22Rv1 (cell line): ENCODE data around the gene APBB2.
"Not testable (repeated sequence)": the region's sequence is repeated elsewhere in the genome, so short reads cannot be mapped to it uniquely, and the experiment has no call there.

ENCODE experiments used
- H3K27ac ChIP-seq: fragments of 450-650 bp; 2 replicates; pipeline ENCODE4 v1.5.1; 2017
- ZFX ChIP-seq: fragments of 450-650 bp; IDR thresholded peaks from 2 replicates; pipeline ENCODE4 v1.6.1; 2017; ENCODE audit warnings: antibody characterized with exemption, borderline replicate concordance
- TF ChIP-seq, protein P1 (sequence below): fragments of 450-650 bp; IDR thresholded peaks from 2 replicates; pipeline ENCODE4 v1.5.1; 2017; ENCODE audit warnings: mild to moderate bottlenecking

APBB2 gene

GRCh38 chr4:40909363-40909876 is 304.9 kb downstream of the APBB2 start:
- no peak for TF ChIP-seq ZFX
- TF ChIP-seq, protein P1, sequence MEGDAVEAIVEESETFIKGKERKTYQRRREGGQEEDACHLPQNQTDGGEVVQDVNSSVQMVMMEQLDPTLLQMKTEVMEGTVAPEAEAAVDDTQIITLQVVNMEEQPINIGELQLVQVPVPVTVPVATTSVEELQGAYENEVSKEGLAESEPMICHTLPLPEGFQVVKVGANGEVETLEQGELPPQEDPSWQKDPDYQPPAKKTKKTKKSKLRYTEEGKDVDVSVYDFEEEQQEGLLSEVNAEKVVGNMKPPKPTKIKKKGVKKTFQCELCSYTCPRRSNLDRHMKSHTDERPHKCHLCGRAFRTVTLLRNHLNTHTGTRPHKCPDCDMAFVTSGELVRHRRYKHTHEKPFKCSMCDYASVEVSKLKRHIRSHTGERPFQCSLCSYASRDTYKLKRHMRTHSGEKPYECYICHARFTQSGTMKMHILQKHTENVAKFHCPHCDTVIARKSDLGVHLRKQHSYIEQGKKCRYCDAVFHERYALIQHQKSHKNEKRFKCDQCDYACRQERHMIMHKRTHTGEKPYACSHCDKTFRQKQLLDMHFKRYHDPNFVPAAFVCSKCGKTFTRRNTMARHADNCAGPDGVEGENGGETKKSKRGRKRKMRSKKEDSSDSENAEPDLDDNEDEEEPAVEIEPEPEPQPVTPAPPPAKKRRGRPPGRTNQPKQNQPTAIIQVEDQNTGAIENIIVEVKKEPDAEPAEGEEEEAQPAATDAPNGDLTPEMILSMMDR, result no peak
- H3K27ac ChIP-seq, result no peak overlapping the region

DNA sequence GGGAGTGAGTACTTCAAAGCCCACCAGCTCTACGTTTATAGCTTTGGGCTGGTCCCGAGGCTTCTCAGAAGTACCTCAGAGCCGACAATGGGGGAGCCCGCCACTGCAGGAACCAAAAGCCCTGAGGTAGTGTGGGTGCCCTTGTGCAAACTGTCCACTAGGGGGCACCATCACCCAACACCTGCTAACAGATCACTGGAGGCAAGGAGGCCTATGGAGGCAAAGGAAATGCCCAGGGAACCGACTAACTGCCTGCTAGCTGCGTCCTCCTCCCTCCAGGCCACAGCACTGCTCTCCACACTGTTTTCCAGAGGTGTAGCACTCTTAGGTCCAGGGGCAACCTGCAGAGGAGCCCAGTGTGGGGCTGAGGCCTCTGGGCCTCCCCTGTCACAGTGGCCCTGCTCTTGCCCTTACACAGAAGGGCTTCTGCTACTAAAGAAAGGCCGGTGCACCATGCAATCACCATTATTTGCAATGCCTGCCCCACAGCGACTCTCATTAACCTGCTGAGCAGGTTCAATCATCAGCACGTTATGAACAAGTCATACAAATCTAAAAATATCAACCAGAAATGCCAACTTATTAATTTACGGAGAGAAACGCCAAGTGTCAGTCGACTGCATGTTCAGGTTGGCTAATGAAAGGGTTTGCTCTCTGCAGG is 305.5 kb downstream of the APBB2 start:
- TF ChIP-seq, protein P1, result peak; percentile 93
- TF ChIP-seq ZFX, result no peak
- no peak overlapping the region for H3K27ac ChIP-seq

DNA sequence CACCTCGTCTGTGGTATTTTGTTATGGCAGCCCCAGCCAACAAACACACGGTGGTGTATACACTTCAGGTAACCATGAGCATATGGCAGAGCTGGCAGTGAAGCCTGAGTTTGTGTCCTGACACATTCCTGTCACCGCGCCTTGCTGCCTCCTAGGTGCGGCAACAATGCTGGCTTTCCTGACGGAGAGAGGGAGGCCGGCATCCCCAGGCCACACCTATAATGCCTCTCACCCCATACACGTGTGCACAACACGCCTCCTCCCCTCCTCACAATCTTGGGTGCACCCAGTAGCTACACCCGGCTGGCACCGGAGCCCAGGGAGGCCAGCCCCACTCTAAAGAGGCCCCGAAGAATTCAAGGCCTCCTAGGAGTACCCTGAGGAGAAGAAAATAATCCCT is 306.0 kb downstream of the APBB2 start:
- no peak overlapping the region for H3K27ac ChIP-seq

DNA sequence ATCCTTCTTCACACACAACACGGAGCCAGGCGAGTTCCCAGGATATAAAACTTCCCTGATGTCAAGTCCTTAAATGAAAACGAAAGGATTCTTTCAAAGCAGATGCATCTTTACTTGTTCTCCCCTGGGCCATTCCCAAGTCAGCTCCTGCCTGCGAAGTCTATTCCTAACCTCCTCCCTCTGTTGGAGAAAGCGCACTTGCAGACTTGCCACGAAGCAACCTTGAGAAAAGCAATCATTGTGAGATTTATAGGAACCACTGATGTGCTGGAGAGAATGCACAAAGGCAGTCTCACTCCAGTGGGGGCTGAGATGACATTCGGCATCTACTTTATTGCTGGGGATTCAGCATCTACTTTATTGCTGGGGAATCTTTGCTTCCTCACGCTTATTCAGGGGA is 308.9 kb downstream of the APBB2 start:
- TF ChIP-seq, protein P1, result no peak
- no peak for TF ChIP-seq ZFX
- no peak overlapping the region for H3K27ac ChIP-seq

More for the DNA sequence above, 306.0 kb downstream of the APBB2 start:
- TF ChIP-seq, protein P1, result no peak
- TF ChIP-seq ZFX, result no peak

GRCh38 chr4:40900531-40900930 is 313.8 kb downstream of the APBB2 start:
- not testable (repeated sequence) for H3K27ac ChIP-seq

GRCh38 chr4:40897557-40898203 is 316.7 kb downstream of the APBB2 start:
- no peak overlapping the region for H3K27ac ChIP-seq
- TF ChIP-seq ZFX, result no peak
- TF ChIP-seq, protein P1, result peak; percentile 96

GRCh38 chr4:40890764-40891163 is 323.6 kb downstream of the APBB2 start:
- TF ChIP-seq, protein P1, result no peak
- TF ChIP-seq ZFX, result no peak
- no peak overlapping the region for H3K27ac ChIP-seq
